H1 (cell line): ENCODE measurements around the gene VENTX. TPM values are rescaled to one million over a fixed set of nuclear protein-coding genes. Genes with fewer than 3 reads are reported as not detected.
"Not testable (repeated sequence)": the region's sequence is repeated elsewhere in the genome, so short reads cannot be mapped to it uniquely, and the experiment has no call there.

Experiments
- CTCF ChIA-PET: fragments of 300-600 bp; sonication (Branson Sonifier 250); formaldehyde crosslinking; loops from one replicate; lab custom pipeline; 2021; ENCODE audit not compliant: partially characterized antibody; lab: Charles Lee
- POLR2A ChIA-PET: fragments of 300-600 bp; sonication (Branson Sonifier 250); formaldehyde crosslinking; loops from one replicate; lab custom pipeline; 2021; ENCODE audit warnings: inconsistent platforms; ENCODE audit not compliant: partially characterized antibody; lab: Charles Lee
- DNase-seq, 2 experiments: peaks; one replicate each; pipeline versions ENCODE4 v3.0.0 to v3.0.0-alpha.2; 2010 to 2022; ENCODE audit warnings: low spot score in 2 of 2, low read depth in 1 of 2, mixed read lengths in 1 of 2
- FAIRE-seq: peaks from 2 replicates; lab custom pipeline; 2011; peaks lifted over from hg19 to GRCh38; lab: Jason Lieb, UNC
- H2AFZ ChIP-seq: 2 replicates; pipeline ENCODE4 v1.8.1; 2012; ENCODE audit warnings: low read length, inconsistent platforms
- H2AK5ac ChIP-seq: 2 replicates; pipeline ENCODE4 v1.6.1; 2013; ENCODE audit warnings: low read depth, low read length
- H2BK120ac ChIP-seq: replicated peaks from 2 replicates; pipeline ENCODE3; 2013; ENCODE audit warnings: low read depth, low read length, inconsistent platforms
- H2BK12ac ChIP-seq: 2 replicates; pipeline ENCODE4 v1.6.1; 2013; ENCODE audit warnings: low read depth, low read length
- H2BK15ac ChIP-seq: 2 replicates; pipeline ENCODE4 v1.6.1; 2013; ENCODE audit warnings: low read length
- H2BK20ac ChIP-seq: 2 replicates; pipeline ENCODE4 v1.6.1; 2013; ENCODE audit warnings: low read length
- H2BK5ac ChIP-seq: 2 replicates; pipeline ENCODE4 v1.6.1; 2013; ENCODE audit warnings: low read depth, low read length
- H3K14ac ChIP-seq: 2 replicates; pipeline ENCODE4 v1.6.1; 2013; ENCODE audit warnings: inconsistent platforms; ENCODE audit not compliant: insufficient read length
- H3K18ac ChIP-seq: 2 replicates; pipeline ENCODE4 v1.6.1; 2013; ENCODE audit warnings: low read length; ENCODE audit errors: extremely low read depth
- H3K23ac ChIP-seq: 2 replicates; pipeline ENCODE4 v1.6.1; 2013; ENCODE audit warnings: inconsistent platforms; ENCODE audit not compliant: insufficient read length
- H3K23me2 ChIP-seq: 2 replicates; pipeline ENCODE4 v1.6.1; 2013; ENCODE audit warnings: low read depth, low read length
- H3K27ac ChIP-seq: 2 replicates; pipeline ENCODE4 v1.6.1; 2011; ENCODE audit warnings: low read depth, low read length, inconsistent platforms
- H3K27me3 ChIP-seq, 4 experiments: replicated peaks in 1 of 4; 1 replicate in 1 of 4; 2 replicates in 3 of 4; pipeline versions ENCODE4 v1.6.1 to v1.8.1; 2011 to 2013; ENCODE audit warnings: low read length in 3 of 4, mild to moderate bottlenecking in 3 of 4, inconsistent platforms in 2 of 4, mixed read lengths in 2 of 4, moderate library complexity in 1 of 4; ENCODE audit not compliant: control insufficient read depth in 3 of 4, insufficient read depth in 3 of 4; ENCODE audit errors: extremely low read depth in 1 of 4
- H3K36me3 ChIP-seq, 4 experiments: 2 replicates each; pipeline versions ENCODE4 v1.6.1 to v1.8.1; 2011 to 2013; ENCODE audit warnings: mild to moderate bottlenecking in 4 of 4, low read length in 3 of 4, moderate library complexity in 2 of 4, control low read depth in 1 of 4, inconsistent platforms in 1 of 4; ENCODE audit not compliant: insufficient read depth in 4 of 4, control insufficient read depth in 2 of 4
- H3K4ac ChIP-seq: replicated peaks from 2 replicates; pipeline ENCODE3; 2013; ENCODE audit warnings: low read length, low read depth, mixed read lengths, inconsistent platforms; ENCODE audit not compliant: insufficient read length
- H3K4me1 ChIP-seq, 4 experiments: replicated peaks in 1 of 4; 1 replicate in 1 of 4; 2 replicates in 3 of 4; pipeline versions ENCODE4 v1.6.1 to v1.8.1; 2011 to 2013; ENCODE audit warnings: low read length in 3 of 4, inconsistent platforms in 2 of 4, mixed read lengths in 1 of 4; ENCODE audit not compliant: insufficient read depth in 4 of 4, control insufficient read depth in 3 of 4
- H3K4me2 ChIP-seq, 2 experiments: 2 replicates each; pipeline versions ENCODE4 v1.6.1 to v1.8.1; 2011 to 2013; ENCODE audit warnings: low read depth in 2 of 2, low read length in 2 of 2, control low read depth in 1 of 2, inconsistent platforms in 1 of 2, mild to moderate bottlenecking in 1 of 2; ENCODE audit not compliant: insufficient read depth in 1 of 2
- H3K4me3 ChIP-seq, 4 experiments: fragments of 200-600, 300-600 bp in 1 of 4; sonication (generic), shearing (Covaris generic), sonication (Bioruptor Twin) in 1 of 4; 2 replicates each; pipeline versions ENCODE4 v1.5.1 to v1.8.1; 2011 to 2016; ENCODE audit warnings: low read length in 4 of 4, low read depth in 3 of 4, control low read depth in 2 of 4, inconsistent platforms in 2 of 4, mild to moderate bottlenecking in 2 of 4, mixed read lengths in 1 of 4, moderate library complexity in 1 of 4; ENCODE audit not compliant: insufficient read depth in 2 of 4; ENCODE audit errors: extremely low read depth in 1 of 4
- H3K56ac ChIP-seq: replicated peaks from 2 replicates; pipeline ENCODE3; 2013; ENCODE audit warnings: low read depth, mild to moderate bottlenecking, mixed read lengths, low read length, inconsistent platforms; ENCODE audit not compliant: insufficient read length
- H3K79me1 ChIP-seq: 2 replicates; pipeline ENCODE4 v1.6.1; 2013; ENCODE audit warnings: low read depth, low read length, control low read depth
- H3K79me2 ChIP-seq, 2 experiments: 2 replicates each; pipeline versions ENCODE4 v1.6.1 to v1.8.1; 2012 to 2013; ENCODE audit warnings: low read length in 2 of 2, mild to moderate bottlenecking in 2 of 2, inconsistent platforms in 1 of 2; ENCODE audit not compliant: insufficient read depth in 2 of 2, control insufficient read depth in 1 of 2
- H3K9ac ChIP-seq, 4 experiments: replicated peaks in 1 of 4; 1 replicate in 1 of 4; 2 replicates in 3 of 4; pipeline versions ENCODE4 v1.6.1 to v1.8.1; 2011 to 2013; ENCODE audit warnings: low read depth in 3 of 4, low read length in 3 of 4, control low read depth in 2 of 4, mild to moderate bottlenecking in 2 of 4, moderate library complexity in 2 of 4, inconsistent platforms in 1 of 4; ENCODE audit errors: extremely low read depth in 1 of 4
- H3K9me3 ChIP-seq, 2 experiments: 2 replicates each; pipeline versions ENCODE4 v1.6.1 to v1.8.1; 2012 to 2013; ENCODE audit warnings: mild to moderate bottlenecking in 2 of 2, moderate library complexity in 2 of 2, control low read depth in 1 of 2, inconsistent platforms in 1 of 2, low read depth in 1 of 2, low read length in 1 of 2, mixed read lengths in 1 of 2; ENCODE audit not compliant: insufficient read depth in 2 of 2
- H4K20me1 ChIP-seq, 2 experiments: replicated peaks in 1 of 2; 2 replicates each; pipeline versions ENCODE3 to v1.8.1; 2011 to 2013; ENCODE audit warnings: inconsistent platforms in 2 of 2, low read length in 2 of 2, mild to moderate bottlenecking in 1 of 2; ENCODE audit not compliant: insufficient read depth in 2 of 2, control insufficient read depth in 1 of 2
- H4K5ac ChIP-seq: 2 replicates; pipeline ENCODE4 v1.6.1; 2013; ENCODE audit warnings: low read length, low read depth, mixed read lengths, inconsistent platforms; ENCODE audit not compliant: insufficient read length
- H4K8ac ChIP-seq: 2 replicates; pipeline ENCODE4 v1.8.0; 2013; ENCODE audit warnings: mild to moderate bottlenecking, moderate library complexity, low read length, inconsistent platforms; ENCODE audit not compliant: insufficient read depth; ENCODE audit errors: extremely low read depth
- H4K91ac ChIP-seq: replicated peaks from 2 replicates; pipeline ENCODE3; 2013; ENCODE audit warnings: low read length, mixed read lengths, inconsistent platforms; ENCODE audit not compliant: insufficient read length
- WGBS, 2 experiments: shearing (Covaris generic) in 1 of 2; methylation state at CpG; one replicate each; pipeline versions ENCODE4 v1.1.6 to v1.1.7; 2013 to 2015; ENCODE audit warnings: low lambda C conversion rate in 2 of 2, mixed read lengths in 2 of 2, inconsistent platforms in 1 of 2, low coverage in 1 of 2, missing lambda C conversion rate in 1 of 2; ENCODE audit not compliant: insufficient replicate concordance in 2 of 2, insufficient coverage in 1 of 2, insufficient read length in 1 of 2; ENCODE audit errors: extremely low coverage in 1 of 2, missing lambda C conversion rate in 1 of 2; 5-methylcytosine and 5-hydroxymethylcytosine counted together
- polyA plus RNA-seq, 7 experiments: library from polyadenylated mRNA; depleted of rRNA in 3 of 7; stranded (reverse) in 5 of 7; unstranded in 2 of 7; fragments of >200 nt in 5 of 7; fragments of 200-250 nt in 2 of 7; gene quantifications; 1 replicate in 5 of 7; 2 replicates in 1 of 7; 4 replicates in 1 of 7; pipeline versions ENCODE4 v1.2.1 to v1.2.3, GENCODE V29; 2011 to 2013; ENCODE audit warnings: missing spikeins in 2 of 7, mixed read lengths in 2 of 7
- total RNA-seq: library from RNA; stranded (reverse); fragmentation: NEBNext Ultra II Directional; extraction: Animal tissue kit (Norgen Biotek cat#: 25700); gene quantifications from 2 replicates; pipeline ENCODE4 v1.2.1, GENCODE V29; 2021

VENTX gene
- total and polyA plus RNA-seq, 2 of the 8 experiments (the other 6 are each of a cell fraction or from before 2014, with no cell fraction given): 5.6 TPM

- DNase-seq, H3K36me3 ChIP-seq, H4K5ac ChIP-seq, H3K9me3 ChIP-seq, H4K91ac ChIP-seq, H4K20me1 ChIP-seq, H3K14ac ChIP-seq, H2BK120ac ChIP-seq, H3K9ac ChIP-seq, H2BK15ac ChIP-seq, FAIRE-seq, H4K8ac ChIP-seq, H2BK5ac ChIP-seq, H3K23ac ChIP-seq, H3K4me3 ChIP-seq, H3K79me1 ChIP-seq, H3K4ac ChIP-seq, H2AFZ ChIP-seq, H2AK5ac ChIP-seq, H3K23me2 ChIP-seq, H3K4me2 ChIP-seq, H2BK12ac ChIP-seq, H3K18ac ChIP-seq, H3K27ac ChIP-seq, H3K56ac ChIP-seq, H2BK20ac ChIP-seq, H3K79me2 ChIP-seq: not testable (repeated sequence)
- WGBS, 2 experiments: 81% methylated on average over 9 of the region's 10 CpGs; no CpG with 5 or more reads in 1 of the 2 experiments
- ChIA-PET POLR2A (interaction anchor here (0.7 to 2.3 kb wide), 4 partner anchors 8 to 164 kb away, joined by 3 to 6 read pairs (median 3); no protein-coding TSS in a partner anchor), CTCF (interaction anchor here (1.9 kb wide), 1 partner anchor 122 kb away, joined by 5 read pairs; no protein-coding TSS in a partner anchor)
- H3K27me3 ChIP-seq: peaks cover 0 to 15% (median 8%) of the 10 kb centered on the region in 4 experiments; a peak in 6 of 7 replicates
- H3K4me1 ChIP-seq: peaks cover 0 to 11% (median 5%) of the 10 kb centered on the region in 4 experiments; a peak in 4 of 7 replicates
These were observed 27.4 kb downstream of the VENTX start for GRCh38 chr10:133265052-133265451.
